DOHH2 (cell line): ENCODE results near the gene BNIPL.
A peak's percentile ranks its signal among the peaks of the same experiment; 100 is the strongest.

Experiments
- H3F3A ChIP-seq: fragments of 200-600 bp; sonication (generic), shearing (Covaris generic); 2 replicates; pipeline ENCODE4 v1.6.0; 2016; ENCODE audit warnings: antibody characterized with exemption, mild to moderate bottlenecking; ENCODE audit not compliant: control insufficient read depth, insufficient read depth
- H3K27ac ChIP-seq: fragments of 200-600 bp; sonication (generic); 2 replicates; pipeline ENCODE4 v1.5.1; 2014; ENCODE audit warnings: low read depth, mild to moderate bottlenecking, low read length, moderate library complexity
- H3K27me3 ChIP-seq: fragments of 200-600 bp; sonication (generic); 2 replicates; pipeline ENCODE4 v1.6.1; 2014; ENCODE audit warnings: mild to moderate bottlenecking, low read length, mixed read lengths; ENCODE audit not compliant: control insufficient read depth
- H3K36me3 ChIP-seq: fragments of 200-600 bp; sonication (generic); 2 replicates; pipeline ENCODE4 v1.6.1; 2014; ENCODE audit warnings: mild to moderate bottlenecking, low read length, moderate library complexity, mixed read lengths; ENCODE audit not compliant: control insufficient read depth
- H3K4me1 ChIP-seq: fragments of 200-600 bp; sonication (generic); 2 replicates; pipeline ENCODE4 v1.6.1; 2014; ENCODE audit warnings: mild to moderate bottlenecking, low read length, mixed read lengths; ENCODE audit not compliant: control insufficient read depth
- H3K4me2 ChIP-seq: fragments of 200-600 bp; sonication (generic); 2 replicates; pipeline ENCODE4 v1.6.0; 2014; ENCODE audit warnings: mild to moderate bottlenecking, low read length, moderate library complexity
- H3K4me3 ChIP-seq: fragments of 200-600 bp; sonication (generic); 2 replicates; pipeline ENCODE4 v1.5.1; 2014; ENCODE audit warnings: mild to moderate bottlenecking, low read length, mixed read lengths
- H3K79me2 ChIP-seq: fragments of 200-600 bp; sonication (generic); 2 replicates; pipeline ENCODE4 v1.6.1; 2014; ENCODE audit warnings: mild to moderate bottlenecking, low read length, mixed read lengths; ENCODE audit not compliant: control insufficient read depth
- H3K9me2 ChIP-seq: fragments of 200-600 bp; sonication (generic); replicated peaks from 2 replicates; pipeline ENCODE4 v1.6.1; 2014; ENCODE audit warnings: mild to moderate bottlenecking, low read length, mixed read lengths; ENCODE audit not compliant: control insufficient read depth
- H3K9me3 ChIP-seq: fragments of 200-600 bp; sonication (generic); 2 replicates; pipeline ENCODE4 v1.6.1; 2014; ENCODE audit warnings: antibody characterized with exemption, low read length, mixed read lengths; ENCODE audit not compliant: control insufficient read depth, insufficient read depth
- H4K20me1 ChIP-seq: fragments of 200-600 bp; sonication (generic); 2 replicates; pipeline ENCODE4 v1.6.0; 2014; ENCODE audit warnings: low read depth, mild to moderate bottlenecking, antibody characterized with exemption, low read length, moderate library complexity; ENCODE audit not compliant: control insufficient read depth, insufficient read depth
- CTCF ChIP-seq: fragments of 200-600 bp; sonication (generic); IDR thresholded peaks from one replicate; pipeline ENCODE4 v1.5.1; 2014; ENCODE audit warnings: antibody characterized with exemption, mild to moderate bottlenecking, low read depth, low read length; ENCODE audit not compliant: poor library complexity, severe bottlenecking
- EZH2phosphoT487 ChIP-seq: fragments of 200-600 bp; sonication (generic); IDR thresholded peaks from 2 replicates; pipeline ENCODE4 v1.6.1; 2017; ENCODE audit warnings: borderline replicate concordance, mild to moderate bottlenecking, antibody characterized with exemption, low read length, moderate library complexity, mixed read lengths

The BNIPL gene

GRCh38 chr1:151048645-151049032 lies 12.3 kb downstream of the BNIPL start:
- peaks cover 17% of the 10 kb centered on the region for H3K4me1 ChIP-seq
- H3K4me2 ChIP-seq = peak overlapping the region; percentile 92
- H3K9me3 ChIP-seq = no peaks in the 10 kb centered on the region
- no peaks in the 10 kb centered on the region for H3K79me2 ChIP-seq
- H3F3A ChIP-seq = peaks cover 38% of the 10 kb centered on the region
- H3K36me3 ChIP-seq = peaks cover 31% of the 10 kb centered on the region
- H3K4me3 ChIP-seq = peak overlapping the region; percentile 87
- H3K27ac ChIP-seq = no peak overlapping the region
- no peaks in the 10 kb centered on the region for H3K27me3 ChIP-seq
- peaks cover 2% of the 10 kb centered on the region; the same call in 1 of the 2 replicates for H4K20me1 ChIP-seq
- TF ChIP-seq CTCF (no peak), EZH2phosphoT487 (no peak)
- no peaks in the 10 kb centered on the region for H3K9me2 ChIP-seq

- Histone ChIP-seq H3K36me3 (peaks cover 40% of the 10 kb centered on the region), H4K20me1 (peaks cover 2% of the 10 kb centered on the region; the same call in 1 of the 2 replicates), H3K79me2 (no peaks in the 10 kb centered on the region), H3K4me3 (no peak overlapping the region), H3K27me3 (no peaks in the 10 kb centered on the region), H3K9me2 (no peaks in the 10 kb centered on the region), H3F3A (peaks cover 38% of the 10 kb centered on the region), H3K9me3 (no peaks in the 10 kb centered on the region), H3K4me1 (peaks cover 17% of the 10 kb centered on the region), H3K4me2 (no peak overlapping the region), H3K27ac (no peak overlapping the region)
- TF ChIP-seq EZH2phosphoT487 (no peak), CTCF (no peak)
Observed at GRCh38 chr1:151049458-151049857, 13.1 kb downstream of the BNIPL start.

GRCh38 chr1:151050051-151050688 lies 13.8 kb downstream of the BNIPL start:
- Histone ChIP-seq H3F3A (peaks cover 40% of the 10 kb centered on the region), H3K27me3 (no peaks in the 10 kb centered on the region), H3K79me2 (no peaks in the 10 kb centered on the region), H4K20me1 (peaks cover 2% of the 10 kb centered on the region; the same call in 1 of the 2 replicates), H3K27ac (no peak overlapping the region), H3K4me3 (no peak overlapping the region), H3K9me3 (no peaks in the 10 kb centered on the region), H3K4me1 (peaks cover 17% of the 10 kb centered on the region), H3K4me2 (no peak overlapping the region), H3K9me2 (no peaks in the 10 kb centered on the region), H3K36me3 (peaks cover 47% of the 10 kb centered on the region)
- TF ChIP-seq EZH2phosphoT487 (no peak), CTCF (no peak)
